ENCODE results near the gene SGCE. TPM values are rescaled to one million over a fixed set of nuclear protein-coding genes. Genes with fewer than 3 reads are reported as not detected.

Gene SGCE
- total and polyA plus RNA-seq, 9 of the 15 experiments (the other 6 are each of a cell fraction or from before 2014, with no cell fraction given), result 0.09 to 0.46 (median 0.28) TPM; not detected in 5

GRCh38 chr7:94698275-94698674 is 42.3 kb upstream of the SGCE start:
- WGBS (ENCODE audit: insufficient coverage, low coverage, missing lambda C conversion rate), result 0% methylated on average over 2 of the region's 2 CpGs
- no peaks in the 10 kb centered on the region for H4K20me1 ChIP-seq (replicated peaks; ENCODE audit: control insufficient read depth, insufficient read depth, low read length)
- no peak overlapping the region for H2AFZ ChIP-seq (ENCODE audit: low read depth, low read length)
- POLR2A ChIA-PET, result no interaction called here
- no peaks in the 10 kb centered on the region for H3K4me1 ChIP-seq (replicated peaks in 1 of 2; ENCODE audit: control insufficient read depth in 2 of 2, insufficient read depth in 2 of 2, low read length in 2 of 2)
- CTCF ChIA-PET (ENCODE audit: low intra/inter-chr PET ratio), result interaction anchor here (0.6 kb wide), 1 partner anchor 1453 kb away, joined by 3 read pairs; no protein-coding TSS in a partner anchor
- intact Hi-C loops (cut with micrococcal nuclease) (no loop called here), in situ Hi-C loops (cut with MboI) (no loop called here)
- no peaks in the 10 kb centered on the region for H3K27me3 ChIP-seq (ENCODE audit: control insufficient read depth in 2 of 2, insufficient read depth in 2 of 2, low read length in 2 of 2)
- ATAC-seq (no peak), DNase-seq (ENCODE audit: extremely low read depth in 1 of 4, low spot score in 3 of 4) (no peak), FAIRE-seq (no peak)
- no peak overlapping the region for H3K4me3 ChIP-seq
- H3K36me3 ChIP-seq (ENCODE audit: control insufficient read depth, insufficient read depth, low read length), result no peaks in the 10 kb centered on the region
- no peak for TF ChIP-seq LCOR (CRISPR knock-in tag; IDR thresholded peaks at IDR 0.05)
- TF ChIP-seq ZNF347 (CRISPR knock-in tag; IDR thresholded peaks at IDR 0.05; ENCODE audit: low read depth), result no peak
- TF ChIP-seq ZNF695 (CRISPR knock-in tag; IDR thresholded peaks at IDR 0.05), result no peak
- no peak for TF ChIP-seq MAZ (CRISPR knock-in tag; conservative IDR thresholded peaks at IDR 0.05 in 1 of 2, IDR thresholded peaks at IDR 0.05 in 1 of 2)
- H3K9me3 ChIP-seq (replicated peaks; ENCODE audit: control insufficient read depth, insufficient read depth, low read depth, low read length), result 0 out of 2 replicates have a peak, but pooled peaks cover under 1% of the 10 kb centered on the region
- no peak overlapping the region for H3K9ac ChIP-seq (ENCODE audit: insufficient read depth in 1 of 2, low read depth in 2 of 2, low read length in 2 of 2)
- no peaks in the 10 kb centered on the region for H3K79me2 ChIP-seq (ENCODE audit: control insufficient read depth, insufficient read depth, low read length)
- no TSS peak for BruUV-seq (replicated peaks)
- no peak overlapping the region for H3K27ac ChIP-seq (ENCODE audit: extremely low read depth, low read depth, low read length)
- H3K4me2 ChIP-seq (ENCODE audit: insufficient read depth, low read length), result no peak overlapping the region
- no peaks in the 10 kb centered on the region for H3K9me1 ChIP-seq (ENCODE audit: control insufficient read depth, insufficient read depth, low read length)
